Prostate gland (tissue), 2 donors: ENCODE data around the gene APLP2. TPM values are rescaled to one million over a fixed set of nuclear protein-coding genes. Genes with fewer than 3 reads are reported as not detected.

Experiments
- DNase-seq: peaks from one replicate; pipeline ENCODE4 v3.0.0-alpha.2; 2019; ENCODE audit warnings: low spot score
- H3K27ac ChIP-seq, 2 donors: fragments of 200-600 bp; sonication (generic); 2 replicates each; pipeline ENCODE4 v1.5.1; 2017 to 2019
- H3K27me3 ChIP-seq: fragments of 200-600 bp; sonication (generic); replicated peaks from 2 replicates; pipeline ENCODE4 v1.5.1; 2019; ENCODE audit not compliant: insufficient read depth
- H3K36me3 ChIP-seq, 2 donors: fragments of 200-600 bp; sonication (generic); 1 replicate in 1 of 2; 2 replicates in 1 of 2; pipeline versions ENCODE4 v1.5.1 to v1.8.1; 2017 to 2019
- H3K4me1 ChIP-seq: fragments of 200-600 bp; sonication (generic); replicated peaks from 2 replicates; pipeline ENCODE4 v1.5.1; 2019
- H3K4me3 ChIP-seq, 2 donors: fragments of 200-600 bp; sonication (generic); 2 replicates each; pipeline ENCODE4 v1.5.1; 2017 to 2019
- H3K9me3 ChIP-seq: fragments of 200-600 bp; sonication (generic); 2 replicates; pipeline ENCODE4 v1.5.1; 2017
- CTCF ChIP-seq, 4 experiments: fragments of 200-600 bp in 2 of 4; fragments of 450-650 bp in 2 of 4; sonication (generic) in 2 of 4; IDR thresholded peaks; 1 replicate in 3 of 4; 2 replicates in 1 of 4; pipeline ENCODE4 v1.5.1; 2016 to 2019; ENCODE audit warnings: antibody characterized with exemption in 4 of 4, mild to moderate bottlenecking in 2 of 4, moderate library complexity in 2 of 4
- POLR2A ChIP-seq: fragments of 450-650 bp; IDR thresholded peaks from one replicate; pipeline ENCODE4 v1.6.1; 2016; ENCODE audit warnings: antibody characterized with exemption, mild to moderate bottlenecking
- POLR2AphosphoS5 ChIP-seq: sonication (generic); formaldehyde crosslinking; IDR thresholded peaks from one replicate; pipeline ENCODE4 v1.6.1; 2017; ENCODE audit warnings: antibody characterized with exemption
- WGBS: methylation state at CpG from one replicate; pipeline ENCODE4 v1.1.5; 2018; 5-methylcytosine and 5-hydroxymethylcytosine counted together
- intact Hi-C: fragments of 100-400 bp; cut with DNase I; formaldehyde crosslinking; loops from one replicate; pipeline ENCODE4 v1.14.2; 2022
- total RNA-seq, 2 donors: library from RNA; depleted of rRNA; stranded (reverse); fragments of >200 nt; gene quantifications; one replicate each; pipeline ENCODE4 v1.1.0, GENCODE V29; 2016

APLP2 gene
- total RNA-seq, 2 donors from 2014 or later = 222 to 434 TPM

GRCh38 chr11:130175898-130176297 is 106.2 kb downstream of the APLP2 start:
- intact Hi-C loops = no loop called here
- TF ChIP-seq POLR2A (no peak), CTCF (IDR thresholded peaks at IDR 0.05) (no peak), POLR2AphosphoS5 (no peak)
- no peaks in the 10 kb centered on the region for H3K27me3 ChIP-seq
- no peak for DNase-seq
- no peak overlapping the region for H3K27ac ChIP-seq
- 86% methylated on average over 5 of the region's 5 CpGs for WGBS
- H3K9me3 ChIP-seq = no peaks in the 10 kb centered on the region
- H3K36me3 ChIP-seq = no peaks in the 10 kb centered on the region
- H3K4me3 ChIP-seq = no peak overlapping the region
- peaks cover 8% of the 10 kb centered on the region for H3K4me1 ChIP-seq

- 93% methylated on average over 10 of the region's 10 CpGs for WGBS
- no peak overlapping the region for H3K4me3 ChIP-seq
- no peak for DNase-seq
- intact Hi-C loops = no loop called here
- TF ChIP-seq CTCF (IDR thresholded peaks at IDR 0.05) (no peak), POLR2A (no peak), POLR2AphosphoS5 (no peak)
- H3K27me3 ChIP-seq = no peaks in the 10 kb centered on the region
- peaks cover 12% of the 10 kb centered on the region for H3K4me1 ChIP-seq
- no peaks in the 10 kb centered on the region for H3K9me3 ChIP-seq
- H3K36me3 ChIP-seq = no peaks in the 10 kb centered on the region
- H3K27ac ChIP-seq = no peak overlapping the region
Observed at GRCh38 chr11:130177782-130178181, 108.1 kb downstream of the APLP2 start.

- DNase-seq = no peak
Observed at GRCh38 chr11:130178441-130179339, 109.0 kb downstream of the APLP2 start.

GRCh38 chr11:130179396-130180306 is 110.0 kb downstream of the APLP2 start:
- H3K9me3 ChIP-seq = no peaks in the 10 kb centered on the region
- no peak for DNase-seq
- WGBS = 70% methylated on average over 21 of the region's 21 CpGs
- TF ChIP-seq POLR2A = no peak
- no peak for TF ChIP-seq POLR2AphosphoS5
- TF ChIP-seq CTCF (IDR thresholded peaks at IDR 0.05) = no peak
- peaks cover 12% of the 10 kb centered on the region for H3K4me1 ChIP-seq
- H3K27ac ChIP-seq = no peak overlapping the region
- no peaks in the 10 kb centered on the region for H3K36me3 ChIP-seq
- H3K4me3 ChIP-seq = no peak overlapping the region
- intact Hi-C loops = no loop called here
- no peaks in the 10 kb centered on the region for H3K27me3 ChIP-seq

More at GRCh38 chr11:130178441-130179339, 109.0 kb downstream of the APLP2 start:
- Histone ChIP-seq H3K36me3 (no peaks in the 10 kb centered on the region), H3K4me1 (peaks cover 12% of the 10 kb centered on the region), H3K27ac (no peak overlapping the region), H3K9me3 (no peaks in the 10 kb centered on the region), H3K27me3 (no peaks in the 10 kb centered on the region), H3K4me3 (no peak overlapping the region)
- no peak for TF ChIP-seq POLR2AphosphoS5
- no peak for TF ChIP-seq CTCF (IDR thresholded peaks at IDR 0.05)
- no peak for TF ChIP-seq POLR2A
- WGBS = 41% methylated on average over 16 of the region's 16 CpGs
- intact Hi-C loops = no loop called here
